Activated T-cell treated with anti-CD3 and anti-CD28 coated beads, Interleukin-2, amount 50 U/mL, for 72 hours (primary cell): ENCODE results near the gene PDSS2. TPM values are rescaled to one million over a fixed set of nuclear protein-coding genes. Genes with fewer than 3 reads are reported as not detected.
"Not testable (repeated sequence)": the region's sequence is repeated elsewhere in the genome, so short reads cannot be mapped to it uniquely, and the experiment has no call there.

ENCODE experiments used
- ATAC-seq, 2 donors: fragments of 150-1000 bp; cut with Tn5 transposase; replicated peaks in 1 of 2; 2 replicates each; pipeline ENCODE4 v1.10.0; 2021; ENCODE audit warnings: moderate library complexity in 2 of 2, mild to moderate bottlenecking in 1 of 2
- DNase-seq, 2 donors: peaks; one replicate each; pipeline ENCODE4 v3.0.0; 2021 to 2022; ENCODE audit warnings: mixed read lengths in 1 of 2
- H3K27ac Mint-ChIP-seq: one replicate; pipeline ENCODE4 v1.8.0; 2022; ENCODE audit warnings: mild to moderate bottlenecking, moderate library complexity, mixed read lengths
- H3K27me3 Mint-ChIP-seq: one replicate; pipeline ENCODE4 v1.8.0; 2022; ENCODE audit warnings: low read depth, mixed read lengths
- H3K36me3 Mint-ChIP-seq, 2 donors: one replicate each; pipeline ENCODE4 v1.8.0; 2022; ENCODE audit warnings: mixed read lengths in 2 of 2, mild to moderate bottlenecking in 1 of 2; ENCODE audit not compliant: insufficient read depth in 2 of 2
- H3K4me1 Mint-ChIP-seq: one replicate; pipeline ENCODE4 v1.8.0; 2022; ENCODE audit warnings: low read depth, mixed read lengths
- H3K4me3 Mint-ChIP-seq, 2 donors: one replicate each; pipeline ENCODE4 v1.8.0; 2022; ENCODE audit warnings: mild to moderate bottlenecking in 2 of 2, mixed read lengths in 2 of 2, moderate library complexity in 2 of 2
- H3K9me3 Mint-ChIP-seq, 2 donors: one replicate each; pipeline ENCODE4 v1.8.0; 2022; ENCODE audit warnings: mixed read lengths in 2 of 2
- total RNA-seq, 2 donors: library from RNA; stranded (reverse); gene quantifications; one replicate each; pipeline ENCODE4 v1.2.3, GENCODE V29; 2022

Gene PDSS2
- total RNA-seq, 2 donors from 2014 or later = 12.1 to 14.3 TPM

DNA sequence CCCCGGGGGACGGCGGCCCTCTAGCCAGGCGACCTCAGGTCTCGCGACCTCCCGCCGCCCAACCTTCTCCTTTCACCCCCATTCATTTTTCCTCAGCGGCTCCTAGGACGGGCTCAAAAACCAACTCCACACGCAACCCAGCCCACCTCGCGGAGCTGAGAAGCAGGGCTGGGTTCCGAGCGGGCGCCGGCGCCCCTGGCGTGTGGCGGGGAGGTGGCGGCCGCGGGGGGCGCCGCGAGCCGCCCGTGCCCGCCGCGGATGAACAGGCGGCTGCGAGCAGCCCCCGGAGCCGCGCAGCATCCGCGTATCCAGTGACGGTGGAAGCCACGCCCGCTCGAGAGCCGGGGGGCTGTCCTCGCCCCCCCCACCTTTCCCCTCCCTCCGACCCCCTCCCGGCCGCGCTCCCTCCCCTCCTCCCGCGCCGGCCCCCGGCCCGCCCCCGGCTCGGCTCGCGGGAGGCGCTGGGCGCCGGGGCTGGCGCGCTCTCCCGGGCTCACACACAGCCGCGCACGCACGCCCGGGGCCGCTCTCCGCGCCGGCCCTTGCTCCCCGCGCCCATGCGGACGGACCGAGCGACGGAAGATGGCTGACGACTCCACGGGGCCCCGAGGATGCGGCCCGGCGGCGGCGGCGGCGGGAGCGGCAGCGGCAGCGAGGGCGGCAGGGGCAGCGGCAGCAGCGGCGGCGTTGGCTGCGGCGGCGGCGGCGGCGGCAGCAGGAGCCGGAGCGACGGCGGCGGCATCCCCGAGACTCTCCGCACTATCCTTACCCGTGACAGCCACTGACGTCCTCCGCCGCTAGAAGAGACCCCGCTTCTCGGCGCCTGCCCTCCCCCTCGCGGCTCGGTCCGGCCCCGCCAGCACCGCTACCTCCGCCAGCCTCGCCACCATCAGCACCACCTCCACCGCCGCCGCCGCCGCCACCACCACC is 30.5 kb upstream of the PDSS2 start, which contains the start of gene SOBP:
Gene SOBP, plus strand, starts transcription at position 482 of the 930 bp plus-strand sequence. CDS start 500 bp downstream, outside the sequence.
- Mint-ChIP-seq H3K4me1 (peaks cover 21% of the 10 kb centered on the region), H3K27me3 (peaks cover 30% of the 10 kb centered on the region), H3K4me3 (peak within 1 kb of the TSS; percentile 89 to 93), H3K27ac (peak within 1 kb of the TSS; percentile 35), H3K9me3 (no peaks in the 10 kb centered on the region), H3K36me3 (peaks cover 4 to 5% of the 10 kb centered on the region in 2 donors)
- DNase-seq (peak; percentile 51 to 52), ATAC-seq (peak; percentile 66 to 68)

DNA sequence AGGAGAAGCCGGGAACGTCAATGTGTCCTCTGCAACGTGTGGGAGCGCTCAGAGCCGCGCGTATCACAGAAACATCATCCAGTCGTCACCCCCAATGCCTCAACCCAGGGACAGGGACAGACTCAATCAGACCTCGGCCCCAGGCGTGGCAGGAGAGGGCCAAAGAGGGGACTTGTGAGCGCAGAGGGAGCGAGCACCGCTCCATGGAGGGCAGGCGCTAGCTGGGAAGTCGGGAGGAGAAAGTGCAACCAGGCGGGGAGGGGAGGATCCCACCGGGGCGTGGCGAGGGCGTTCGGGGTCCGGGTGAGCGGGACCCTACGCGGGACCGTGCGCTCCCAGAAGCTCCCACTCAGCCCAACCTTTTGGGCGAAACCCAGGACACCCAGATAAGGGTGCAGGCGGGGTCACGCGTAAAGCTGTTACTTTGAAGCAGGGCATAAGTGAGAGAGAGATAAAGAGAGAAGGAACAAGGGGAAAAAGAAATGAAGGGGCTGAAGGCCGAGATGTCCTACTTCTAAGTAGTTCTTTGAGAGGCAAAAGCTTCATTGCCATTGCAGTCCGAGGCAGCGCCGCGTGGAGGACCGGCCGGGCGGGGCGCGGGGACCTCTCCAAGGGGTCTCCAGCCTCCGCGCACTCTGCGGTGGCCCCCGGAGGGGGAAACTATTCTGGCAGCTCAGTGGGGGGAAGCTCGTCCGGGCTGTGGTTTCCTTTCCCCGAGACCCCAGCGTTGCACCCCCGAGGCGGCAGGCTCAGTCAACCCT is 29.7 kb upstream of the PDSS2 start:
- ATAC-seq = peak; percentile 22 to 35
- peak; percentile 24 to 25 for DNase-seq
- H3K27me3 Mint-ChIP-seq = peaks cover 32% of the 10 kb centered on the region
- H3K36me3 Mint-ChIP-seq = peaks cover 4 to 5% of the 10 kb centered on the region in 2 donors
- H3K9me3 Mint-ChIP-seq = no peaks in the 10 kb centered on the region
- peak overlapping the region; percentile 89 to 93 for H3K4me3 Mint-ChIP-seq
- peak overlapping the region; percentile 20 for H3K27ac Mint-ChIP-seq
- H3K4me1 Mint-ChIP-seq = peaks cover 21% of the 10 kb centered on the region

- H3K9me3 Mint-ChIP-seq = no peaks in the 10 kb centered on the region
- H3K27me3 Mint-ChIP-seq = peaks cover 36% of the 10 kb centered on the region
- peaks cover 4 to 5% of the 10 kb centered on the region in 2 donors for H3K36me3 Mint-ChIP-seq
- DNase-seq (no peak), ATAC-seq (no peak)
- H3K27ac Mint-ChIP-seq = peak overlapping the region; percentile 10
- H3K4me1 Mint-ChIP-seq = peaks cover 21% of the 10 kb centered on the region
- H3K4me3 Mint-ChIP-seq = peak overlapping the region; percentile 89 to 93
Observed at GRCh38 chr6:107488174-107488874, 29.0 kb upstream of the PDSS2 start.

DNA sequence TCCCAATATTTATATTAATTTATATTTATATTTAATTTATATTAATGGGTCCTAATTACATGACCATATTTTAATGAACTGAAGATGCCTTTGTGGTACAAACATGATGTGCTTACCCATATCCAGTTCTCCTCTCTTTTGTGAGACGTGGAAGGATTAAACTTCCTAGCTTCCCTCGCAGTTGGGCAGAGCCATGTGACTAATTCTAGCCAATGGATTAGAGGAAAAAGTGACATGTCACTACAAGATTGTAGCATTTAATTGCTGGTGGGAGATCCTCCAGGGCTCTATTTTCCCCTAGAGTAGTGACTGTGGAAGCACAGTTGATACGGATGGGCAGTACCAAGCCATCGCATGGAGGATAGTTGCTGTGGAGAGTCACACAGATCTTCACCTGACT is 25.8 kb upstream of the PDSS2 start:
- peaks cover 3 to 5% of the 10 kb centered on the region in 2 donors for H3K36me3 Mint-ChIP-seq
- no peak overlapping the region for H3K4me3 Mint-ChIP-seq
- H3K4me1 Mint-ChIP-seq = peaks cover 15% of the 10 kb centered on the region
- no peak for DNase-seq
- no peak for ATAC-seq
- H3K9me3 Mint-ChIP-seq = no peaks in the 10 kb centered on the region
- H3K27ac Mint-ChIP-seq = no peak overlapping the region
- H3K27me3 Mint-ChIP-seq = peaks cover 45% of the 10 kb centered on the region

DNA sequence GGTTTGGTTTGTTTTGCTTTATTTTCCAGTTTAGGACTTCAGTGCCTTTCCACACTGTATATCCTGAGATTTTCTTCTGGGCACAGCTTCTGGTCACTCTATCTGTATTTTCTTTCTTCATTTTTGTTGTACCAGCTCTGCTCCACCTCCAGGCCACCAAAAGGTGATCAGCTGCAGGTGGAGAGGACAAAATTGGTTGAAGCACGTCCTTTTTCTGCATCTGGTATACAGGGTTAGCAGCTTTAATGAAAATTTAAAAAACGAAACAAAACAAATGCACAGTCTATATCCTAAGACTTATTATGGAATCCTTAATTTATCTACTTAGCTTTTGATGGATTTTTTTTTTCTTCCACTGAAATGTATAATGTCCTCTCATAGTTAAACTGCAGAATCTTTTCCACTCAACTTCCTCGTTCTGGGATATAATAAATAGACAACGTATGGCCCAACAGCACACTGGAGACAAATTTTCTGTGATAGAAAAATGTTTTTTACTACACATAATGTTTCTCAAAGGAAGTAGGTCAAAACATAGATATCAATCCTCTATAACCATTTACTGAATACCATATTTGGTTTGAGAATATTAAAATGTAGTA is 19.8 kb upstream of the PDSS2 start:
- H3K4me3 Mint-ChIP-seq = no peak overlapping the region
- H3K9me3 Mint-ChIP-seq = no peaks in the 10 kb centered on the region
- ATAC-seq = no peak
- H3K27ac Mint-ChIP-seq = no peak overlapping the region
- H3K36me3 Mint-ChIP-seq = no peaks in the 10 kb centered on the region
- H3K4me1 Mint-ChIP-seq = no peaks in the 10 kb centered on the region
- DNase-seq = no peak
- peaks cover 27% of the 10 kb centered on the region for H3K27me3 Mint-ChIP-seq

DNA sequence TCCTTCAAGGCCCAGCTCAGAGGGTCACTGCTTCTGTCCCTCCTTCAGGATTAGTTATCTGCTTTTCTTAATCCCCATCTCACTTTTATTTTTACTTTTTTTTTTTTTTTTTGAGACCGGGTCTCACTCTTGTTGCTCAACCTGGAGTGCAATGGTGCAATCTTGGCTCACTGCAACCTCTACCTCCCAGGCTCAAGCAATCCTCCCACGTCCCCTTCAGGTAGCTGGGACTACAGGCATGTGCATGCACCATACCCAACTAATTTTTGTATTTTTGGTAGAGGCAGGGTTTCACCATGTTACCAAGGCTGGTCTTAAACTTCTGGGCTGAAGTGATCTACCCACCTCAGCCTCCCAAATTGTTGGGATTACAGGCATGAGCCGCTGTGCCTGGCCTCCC is 16.5 kb upstream of the PDSS2 start:
- H3K27me3 Mint-ChIP-seq = peaks cover 29% of the 10 kb centered on the region
- ATAC-seq, H3K27ac Mint-ChIP-seq, H3K36me3 Mint-ChIP-seq, DNase-seq, H3K4me3 Mint-ChIP-seq, H3K9me3 Mint-ChIP-seq, H3K4me1 Mint-ChIP-seq: not testable (repeated sequence)

GRCh38 chr6:107475360-107475759 is 16.0 kb upstream of the PDSS2 start:
- DNase-seq, H3K9me3 Mint-ChIP-seq, H3K27ac Mint-ChIP-seq, ATAC-seq, H3K4me3 Mint-ChIP-seq, H3K4me1 Mint-ChIP-seq, H3K36me3 Mint-ChIP-seq: not testable (repeated sequence)
- H3K27me3 Mint-ChIP-seq = peaks cover 25% of the 10 kb centered on the region

DNA sequence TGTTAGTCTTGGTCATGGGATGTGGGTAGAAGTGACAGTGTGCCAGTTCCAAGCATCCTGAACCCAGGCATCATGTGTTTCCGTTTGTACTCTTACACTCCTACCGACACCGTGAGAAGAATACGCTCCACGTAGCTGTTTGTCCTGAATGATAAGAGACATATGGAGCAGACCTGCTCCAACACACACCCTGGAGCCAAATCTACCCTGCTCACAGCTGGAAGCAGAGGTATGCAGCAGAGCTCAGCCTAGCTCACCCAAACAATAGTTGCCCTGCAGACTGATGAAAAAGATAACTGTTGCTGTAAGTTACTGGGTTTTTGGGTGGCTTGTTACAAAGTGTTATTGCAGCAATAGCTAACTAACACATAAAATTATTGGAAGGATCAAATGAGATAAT is 14.3 kb upstream of the PDSS2 start:
- no peaks in the 10 kb centered on the region for H3K4me1 Mint-ChIP-seq

GRCh38 chr6:107470364-107470763 is 11.0 kb upstream of the PDSS2 start:
- H3K27ac Mint-ChIP-seq = no peak overlapping the region
- H3K4me1 Mint-ChIP-seq = no peaks in the 10 kb centered on the region
- peaks cover 27% of the 10 kb centered on the region for H3K27me3 Mint-ChIP-seq
- ATAC-seq (no peak), DNase-seq (no peak)
- no peaks in the 10 kb centered on the region for H3K9me3 Mint-ChIP-seq
- no peaks in the 10 kb centered on the region for H3K36me3 Mint-ChIP-seq
- H3K4me3 Mint-ChIP-seq = no peak overlapping the region

More for the DNA sequence above, 14.3 kb upstream of the PDSS2 start:
- no peaks in the 10 kb centered on the region for H3K36me3 Mint-ChIP-seq
- no peak overlapping the region for H3K27ac Mint-ChIP-seq
- H3K4me3 Mint-ChIP-seq = no peak overlapping the region
- ATAC-seq = no peak
- DNase-seq = no peak
- H3K9me3 Mint-ChIP-seq = no peaks in the 10 kb centered on the region
- peaks cover 19% of the 10 kb centered on the region for H3K27me3 Mint-ChIP-seq

DNA sequence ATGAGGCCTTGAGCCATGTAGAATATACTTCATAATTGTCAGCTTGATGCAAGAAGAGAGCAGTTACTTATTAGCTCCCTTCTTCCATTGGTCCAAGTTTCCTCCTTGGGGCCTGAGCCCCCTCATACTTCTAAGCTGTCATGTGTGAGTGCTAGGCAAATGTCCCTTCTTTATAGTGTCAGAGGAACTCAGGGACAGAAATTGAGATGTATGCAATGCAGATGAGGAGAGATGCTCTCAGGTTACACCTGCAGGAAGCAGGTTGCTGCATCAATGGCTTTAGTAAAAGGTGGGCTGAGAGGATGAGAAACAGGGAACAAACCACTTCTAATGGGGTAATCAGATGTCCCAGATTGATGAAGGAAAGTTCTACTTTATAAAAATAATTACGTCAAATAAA is 6.7 kb upstream of the PDSS2 start:
- Mint-ChIP-seq H3K4me3 (no peak overlapping the region), H3K27me3 (peaks cover 14% of the 10 kb centered on the region), H3K27ac (no peak overlapping the region), H3K36me3 (no peaks in the 10 kb centered on the region), H3K4me1 (no peaks in the 10 kb centered on the region), H3K9me3 (no peaks in the 10 kb centered on the region)
- ATAC-seq (no peak), DNase-seq (no peak)

DNA sequence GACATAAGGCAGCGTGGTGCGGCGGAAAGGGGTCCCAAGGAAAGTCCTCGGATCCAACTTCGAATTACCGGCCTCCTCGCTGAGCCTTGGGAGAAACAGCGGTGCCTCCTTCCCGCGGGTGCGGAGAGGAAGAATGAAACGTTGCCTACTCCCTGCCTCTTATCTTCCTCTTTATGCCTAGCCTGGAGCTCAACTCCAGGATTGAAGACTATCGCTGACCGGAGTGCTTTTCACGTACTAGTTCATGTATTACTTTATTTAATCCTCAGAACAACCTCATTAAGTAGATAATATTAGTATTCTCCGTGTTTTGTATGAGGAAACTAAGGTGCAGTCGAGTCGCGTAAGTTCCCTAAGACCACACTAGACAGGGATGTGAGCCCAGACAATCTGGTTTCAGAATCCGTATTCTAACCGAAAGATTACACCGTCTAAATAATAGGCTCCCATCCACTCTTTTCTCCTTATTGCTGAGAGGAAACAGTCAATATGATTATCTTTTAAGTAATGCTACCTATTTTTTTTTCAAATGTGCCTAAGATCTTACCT is 793 bp upstream of the PDSS2 start:
- Mint-ChIP-seq H3K4me1 (peaks cover 19% of the 10 kb centered on the region), H3K27ac (peak overlapping the region; percentile 96), H3K4me3 (peak overlapping the region; percentile 86 to 99), H3K9me3 (no peaks in the 10 kb centered on the region), H3K36me3 (peaks cover 2 to 5% of the 10 kb centered on the region in 2 donors), H3K27me3 (no peaks in the 10 kb centered on the region)
- ATAC-seq = no peak
- DNase-seq = no peak

DNA sequence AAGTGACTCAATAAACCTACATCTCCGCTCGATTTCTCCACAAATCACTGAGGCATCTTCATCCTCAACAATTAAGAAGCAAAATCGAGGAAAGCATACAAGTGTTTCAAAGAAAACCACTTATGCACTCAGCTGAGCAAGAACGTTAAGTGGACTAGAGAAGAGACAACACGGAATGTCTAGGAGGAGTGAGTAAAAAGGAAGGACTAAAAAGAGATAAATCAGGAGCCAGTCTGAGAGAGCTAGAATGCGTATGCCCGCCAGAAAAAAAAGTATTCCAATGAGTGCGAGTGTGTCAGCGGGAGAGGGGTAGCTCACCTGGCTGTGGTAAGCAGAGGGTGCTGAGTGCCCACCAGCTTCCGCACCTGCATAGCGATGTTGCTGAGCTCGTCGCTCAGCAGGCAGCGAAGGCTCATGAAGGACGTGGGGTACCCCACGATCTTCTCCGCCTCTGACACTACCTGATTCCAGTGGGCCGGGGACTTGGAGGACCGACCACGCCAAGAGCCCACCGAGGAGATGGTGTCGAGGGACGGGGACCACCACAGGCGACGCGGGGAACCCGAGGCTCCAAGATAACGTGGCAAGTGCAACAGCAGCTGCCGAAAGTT is 587 bp downstream of the PDSS2 start:
- peak in 1 of 2 donors; percentile 48 for DNase-seq
- peak; percentile 38 to 41 for ATAC-seq
- no peaks in the 10 kb centered on the region for H3K27me3 Mint-ChIP-seq
- H3K9me3 Mint-ChIP-seq = no peaks in the 10 kb centered on the region
- H3K4me1 Mint-ChIP-seq = peaks cover 22% of the 10 kb centered on the region
- H3K27ac Mint-ChIP-seq = peak overlapping the region; percentile 96
- peaks cover 2 to 5% of the 10 kb centered on the region in 2 donors for H3K36me3 Mint-ChIP-seq
- H3K4me3 Mint-ChIP-seq = peak overlapping the region; percentile 86 to 99
